Motor neuron (in vitro differentiated cells): ENCODE measurements around the gene BTBD18. TPM values are rescaled to one million over a fixed set of nuclear protein-coding genes. Genes with fewer than 3 reads are reported as not detected.

Experiments
- ATAC-seq, 8 experiments: fragments of 200-7000 bp; cut with Tn5 transposase; replicated peaks in 6 of 8; 2 replicates each; pipeline ENCODE4 v1.8.0; 2021; ENCODE audit warnings: mild to moderate bottlenecking in 8 of 8, moderate library complexity in 8 of 8
- H3K27ac ChIP-seq, 2 donors: fragments of 250-450 bp; sonication (Bioruptor Pico); 2 replicates each; pipeline ENCODE4 v1.9.0; 2021; ENCODE audit warnings: antibody characterized with exemption in 2 of 2, mild to moderate bottlenecking in 2 of 2, moderate library complexity in 1 of 2
- H3K4me1 ChIP-seq, 2 donors: fragments of 250-450 bp; sonication (Bioruptor Pico); replicated peaks in 1 of 2; 2 replicates each; pipeline ENCODE4 v1.6.1; 2021; ENCODE audit warnings: antibody characterized with exemption in 2 of 2, mild to moderate bottlenecking in 2 of 2, moderate library complexity in 1 of 2
- H3K4me3 ChIP-seq, 5 donors: fragments of 250-450 bp; sonication (Bioruptor Pico); 2 replicates each; pipeline ENCODE4 v1.9.0; 2021; ENCODE audit warnings: antibody characterized with exemption in 5 of 5, mild to moderate bottlenecking in 5 of 5, moderate library complexity in 4 of 5
- WGBS, 10 experiments: fragments of 450-650 bp; shearing (Covaris generic); methylation state at CpG; one replicate each; pipeline ENCODE4 v1.0.0; 2022; 5-methylcytosine and 5-hydroxymethylcytosine counted together
- in situ Hi-C, 9 experiments: fragments of 400-800 bp; cut with MboI; loops; one replicate each; pipeline ENCODE4 v1.15.0; 2021; ENCODE audit warnings: low sequenced_read_pairs in 9 of 9, low pct_unique_long_range_greater_than_20kb in 2 of 9; ENCODE audit not compliant: unreplicated experiment in 9 of 9
- total RNA-seq, 8 experiments: library from RNA; unstranded; fragments of 300-600 nt; gene quantifications; 2 replicates each; pipeline versions ENCODE4 v1.2.3 to v1.2.4, GENCODE V29; 2022

Gene BTBD18
- total RNA-seq, 8 experiments from 2014 or later = 0.46 to 6.1 (median 1.1) TPM

- H3K27ac ChIP-seq = no peak overlapping the region
- WGBS, 10 experiments = 85 to 100% (median 94%) methylated on average over 1 to 3 of the region's 3 CpGs; no CpG with 5 or more reads in 1 of the 10 experiments
Measured at GRCh38 chr11:57771365-57771764, 19.7 kb upstream of the BTBD18 start.

GRCh38 chr11:57770793-57771192 is 19.2 kb upstream of the BTBD18 start:
- no peak for ATAC-seq
- Histone ChIP-seq H3K27ac (no peak overlapping the region), H3K4me1 (peaks cover 10 to 19% of the 10 kb centered on the region in 2 donors), H3K4me3 (no peak overlapping the region)
- in situ Hi-C loops = no loop called here
- WGBS, 10 experiments = 80 to 100% (median 100%) methylated on average over 1 of the region's 1 CpG; no CpG with 5 or more reads in 3 of the 10 experiments

More at GRCh38 chr11:57771365-57771764, 19.7 kb upstream of the BTBD18 start:
- ATAC-seq = no peak
- in situ Hi-C loops = no loop called here
- Histone ChIP-seq H3K4me1 (peaks cover 15 to 19% of the 10 kb centered on the region in 2 donors), H3K4me3 (no peak overlapping the region)

- Histone ChIP-seq H3K27ac (no peak overlapping the region), H3K4me1 (peaks cover 11 to 17% of the 10 kb centered on the region in 2 donors), H3K4me3 (peak overlapping the region; percentile 54 to 82 (median 66))
- WGBS, 10 experiments = 0 to 67% (median 20%) methylated on average over 1 to 2 of the region's 2 CpGs; no CpG with 5 or more reads in 3 of the 10 experiments
- in situ Hi-C loops = no loop called here
- no peak for ATAC-seq
Measured at GRCh38 chr11:57764972-57765371, 13.4 kb upstream of the BTBD18 start.

GRCh38 chr11:57764566-57764965 is 12.9 kb upstream of the BTBD18 start:
- in situ Hi-C loops = no loop called here
- H3K27ac ChIP-seq = peak overlapping the region in 1 of 2 donors; percentile 52
- 0 to 55% (median 31%) methylated on average over 1 to 2 of the region's 2 CpGs; no CpG with 5 or more reads in 4 of the 10 experiments for WGBS, 10 experiments
- peak in 1 of 8 experiments; percentile 3 for ATAC-seq
- peak overlapping the region; percentile 54 to 82 (median 66) for H3K4me3 ChIP-seq
- H3K4me1 ChIP-seq = peaks cover 11 to 17% of the 10 kb centered on the region in 2 donors

- Histone ChIP-seq H3K27ac (peak overlapping the region in 1 of 2 donors; percentile 52), H3K4me3 (peak overlapping the region; percentile 54 to 82 (median 66)), H3K4me1 (peaks cover 11 to 17% of the 10 kb centered on the region in 2 donors)
- no peak for ATAC-seq
- in situ Hi-C loops = no loop called here
- WGBS, 10 experiments = 0 to 59% (median 22%) methylated on average over 1 to 4 of the region's 4 CpGs; no CpG with 5 or more reads in 2 of the 10 experiments
Measured at GRCh38 chr11:57764021-57764420, 12.4 kb upstream of the BTBD18 start.

GRCh38 chr11:57763568-57763967 is 11.9 kb upstream of the BTBD18 start:
- in situ Hi-C loops = no loop called here
- ATAC-seq = peak; percentile 19 to 62 (median 51)
- H3K27ac ChIP-seq = peak overlapping the region in 1 of 2 donors; percentile 52
- peak overlapping the region; percentile 54 to 82 (median 66) for H3K4me3 ChIP-seq
- WGBS, 10 experiments = 0 to 17% (median 0%) methylated on average over 1 of the region's 1 CpG; no CpG with 5 or more reads in 3 of the 10 experiments
- H3K4me1 ChIP-seq = peaks cover 11 to 17% of the 10 kb centered on the region in 2 donors

- H3K27ac ChIP-seq = peak overlapping the region; percentile 90
- in situ Hi-C loops = no loop called here
- ATAC-seq = peak in 1 of 8 experiments; percentile 6
- peak overlapping the region; percentile 54 to 82 (median 66) for H3K4me3 ChIP-seq
- 0% methylated on average over 2 to 9 of the region's 9 CpGs for WGBS, 10 experiments
- H3K4me1 ChIP-seq = peaks cover 11 to 17% of the 10 kb centered on the region in 2 donors
Measured at GRCh38 chr11:57762235-57762861, 10.7 kb upstream of the BTBD18 start.

GRCh38 chr11:57761301-57762234 is 9.9 kb upstream of the BTBD18 start, which contains the start of gene CTNND1:
TSS of gene CTNND1 (plus strand) at chr11:57761802. CDS start at chr11:57791479, 29,677 bp downstream.
- in situ Hi-C loops = no loop called here
- peak; percentile 95 to 99 (median 97) for ATAC-seq
- H3K4me1 ChIP-seq = peaks cover 11 to 17% of the 10 kb centered on the region in 2 donors
- 0 to 27% (median 3%) methylated on average over 2 to 13 of the region's 13 CpGs for WGBS, 10 experiments
- peak within 1 kb of the TSS; percentile 90 for H3K27ac ChIP-seq
- H3K4me3 ChIP-seq = peak within 1 kb of the TSS; percentile 54 to 82 (median 66)

GRCh38 chr11:57758174-57758573 is 6.6 kb upstream of the BTBD18 start:
- peaks cover 3 to 5% of the 10 kb centered on the region in 2 donors for H3K4me1 ChIP-seq
- in situ Hi-C loops = no loop called here
- no peak overlapping the region for H3K4me3 ChIP-seq
- no peak overlapping the region for H3K27ac ChIP-seq
- ATAC-seq = no peak
- WGBS, 10 experiments = 80 to 100% (median 94%) methylated on average over 1 to 3 of the region's 3 CpGs; no CpG with 5 or more reads in 3 of the 10 experiments

GRCh38 chr11:57752954-57753353 is 1.3 kb upstream of the BTBD18 start:
- Histone ChIP-seq H3K4me1 (no peaks in the 10 kb centered on the region), H3K4me3 (no peak overlapping the region), H3K27ac (no peak overlapping the region)
- in situ Hi-C loops = no loop called here
- ATAC-seq = no peak
- WGBS, 10 experiments = 96 to 100% (median 100%) methylated on average over 1 to 15 of the region's 30 CpGs; no CpG with 5 or more reads in 4 of the 10 experiments

GRCh38 chr11:57751176-57751575 is 443 bp downstream of the BTBD18 start:
- no peak overlapping the region for H3K4me3 ChIP-seq
- no peaks in the 10 kb centered on the region for H3K4me1 ChIP-seq
- in situ Hi-C loops = no loop called here
- no peak overlapping the region for H3K27ac ChIP-seq
- ATAC-seq = no peak

GRCh38 chr11:57746920-57747319 is 4.7 kb downstream of the BTBD18 start:
- Histone ChIP-seq H3K27ac (no peak overlapping the region), H3K4me3 (no peak overlapping the region), H3K4me1 (peaks cover 6 to 7% of the 10 kb centered on the region in 2 donors)
- in situ Hi-C loops = no loop called here
- no peak for ATAC-seq
- 100% methylated on average over 1 of the region's 1 CpG; no CpG with 5 or more reads in 9 of the 10 experiments for WGBS, 10 experiments

GRCh38 chr11:57745206-57745605 is 6.4 kb downstream of the BTBD18 start:
- in situ Hi-C loops = no loop called here
- no peak overlapping the region for H3K4me3 ChIP-seq
- no peak for ATAC-seq
- H3K27ac ChIP-seq = no peak overlapping the region
- H3K4me1 ChIP-seq = peaks cover 10 to 12% of the 10 kb centered on the region in 2 donors
- 94 to 100% (median 94%) methylated on average over 2 to 3 of the region's 5 CpGs; no CpG with 5 or more reads in 7 of the 10 experiments for WGBS, 10 experiments
